ENCODE measurements around the gene FRS3. TPM values are rescaled to one million over a fixed set of nuclear protein-coding genes. Genes with fewer than 3 reads are reported as not detected.

Gene FRS3
- total RNA-seq (6.4 TPM), polyA plus RNA-seq (1 to 10 TPM; 1.3 to 1.6 (median 1.4) TPM)

GRCh38 chr6:41779788-41780550 lies at the start of gene FRS3:
Gene FRS3 (minus strand): TSS chr6:41779900. CDS start chr6:41776987, 2,913 bp downstream.
- H3K27ac Mint-ChIP-seq: peak within 1 kb of the TSS; percentile 75 to 89 (median 88)
- peak; percentile 96 for ATAC-seq (ENCODE audit: low read depth in 2 of 2)
- peak within 1 kb of the TSS; percentile 59 for H3K4me3 ChIP-seq (ENCODE audit: low read depth, low read length)

GRCh38 chr6:41826343-41827022 lies 46.8 kb upstream of the FRS3 start:
- no peak overlapping the region for H3K4me3 ChIP-seq (ENCODE audit: low read depth, low read length)
- Mint-ChIP-seq H3K4me1 (peaks cover 0 to under 1% (median 0%) of the 10 kb centered on the region in 4 donors), H3K27ac (no peak overlapping the region), H3K4me3 (no peak overlapping the region), H3K27me3 (no peaks in the 10 kb centered on the region), H3K9me3 (no peaks in the 10 kb centered on the region), H3K36me3 (no peaks in the 10 kb centered on the region)
- no peaks in the 10 kb centered on the region for H3K9me3 ChIP-seq (ENCODE audit: control insufficient read depth in 2 of 2, low read length in 2 of 2)
- DNase-seq (no peak), ATAC-seq (ENCODE audit: low read depth in 2 of 2) (no peak)
- H3K27me3 ChIP-seq (ENCODE audit: control insufficient read depth, insufficient read depth, low read length): no peaks in the 10 kb centered on the region
- no peak overlapping the region for H3K27ac ChIP-seq (ENCODE audit: insufficient read depth, low read length, poor library complexity, severe bottlenecking)
- H3K36me3 ChIP-seq (ENCODE audit: control insufficient read depth, insufficient read depth, low read length): no peaks in the 10 kb centered on the region
- no peaks in the 10 kb centered on the region for H3K4me1 ChIP-seq (ENCODE audit: control insufficient read depth, insufficient read depth, low read length, poor library complexity, severe bottlenecking)

More at GRCh38 chr6:41779788-41780550, at the start of gene FRS3:
- Mint-ChIP-seq H3K9me3 (no peaks in the 10 kb centered on the region), H3K36me3 (peaks cover 7% of the 10 kb centered on the region), H3K27me3 (peaks cover 19% of the 10 kb centered on the region), H3K4me1 (peaks cover 7 to 22% (median 16%) of the 10 kb centered on the region in 4 donors), H3K4me3 (peak within 1 kb of the TSS; percentile 88 to 95 (median 94))
- Histone ChIP-seq H3K36me3 (ENCODE audit: control insufficient read depth, insufficient read depth, low read length) (peaks cover 6% of the 10 kb centered on the region), H3K27me3 (ENCODE audit: control insufficient read depth, insufficient read depth, low read length) (peaks cover 2% of the 10 kb centered on the region), H3K9me3 (ENCODE audit: control insufficient read depth in 2 of 2, low read length in 2 of 2) (no peaks in the 10 kb centered on the region), H3K27ac (ENCODE audit: insufficient read depth, low read length, poor library complexity, severe bottlenecking) (no peak within 1 kb of the TSS), H3K4me1 (ENCODE audit: control insufficient read depth, insufficient read depth, low read length, poor library complexity, severe bottlenecking) (peaks cover 15% of the 10 kb centered on the region)
- peak; percentile 97 to 99 (median 97) for DNase-seq

- H3K27ac ChIP-seq (ENCODE audit: insufficient read depth, low read length, poor library complexity, severe bottlenecking): no peak overlapping the region
- Mint-ChIP-seq H3K9me3 (no peaks in the 10 kb centered on the region), H3K4me3 (no peak overlapping the region), H3K27ac (no peak overlapping the region), H3K36me3 (no peaks in the 10 kb centered on the region), H3K27me3 (peaks cover 4% of the 10 kb centered on the region), H3K4me1 (no peaks in the 10 kb centered on the region)
- no peaks in the 10 kb centered on the region for H3K4me1 ChIP-seq (ENCODE audit: control insufficient read depth, insufficient read depth, low read length, poor library complexity, severe bottlenecking)
- DNase-seq: no peak
- H3K4me3 ChIP-seq (ENCODE audit: low read depth, low read length): no peak overlapping the region
- H3K36me3 ChIP-seq (ENCODE audit: control insufficient read depth, insufficient read depth, low read length): no peaks in the 10 kb centered on the region
- no peak for ATAC-seq (ENCODE audit: low read depth in 2 of 2)
- H3K27me3 ChIP-seq (ENCODE audit: control insufficient read depth, insufficient read depth, low read length): no peaks in the 10 kb centered on the region
- H3K9me3 ChIP-seq (ENCODE audit: control insufficient read depth in 2 of 2, low read length in 2 of 2): no peaks in the 10 kb centered on the region
These were observed 45.2 kb upstream of the FRS3 start for GRCh38 chr6:41824571-41825569.

GRCh38 chr6:41823178-41823577 lies 43.5 kb upstream of the FRS3 start:
- no peak overlapping the region for H3K4me3 Mint-ChIP-seq
- ATAC-seq (ENCODE audit: low read depth in 2 of 2): no peak
- H3K4me1 ChIP-seq (ENCODE audit: control insufficient read depth, insufficient read depth, low read length, poor library complexity, severe bottlenecking): no peaks in the 10 kb centered on the region
- H3K9me3 ChIP-seq (ENCODE audit: control insufficient read depth in 2 of 2, low read length in 2 of 2): no peaks in the 10 kb centered on the region
- DNase-seq: no peak
- no peak overlapping the region for H3K27ac Mint-ChIP-seq
- no peaks in the 10 kb centered on the region for H3K4me1 Mint-ChIP-seq
- H3K4me3 ChIP-seq (ENCODE audit: low read depth, low read length): no peak overlapping the region
- no peaks in the 10 kb centered on the region for H3K36me3 Mint-ChIP-seq
- no peaks in the 10 kb centered on the region for H3K9me3 Mint-ChIP-seq
- H3K27ac ChIP-seq (ENCODE audit: insufficient read depth, low read length, poor library complexity, severe bottlenecking): no peak overlapping the region
- no peaks in the 10 kb centered on the region for H3K27me3 ChIP-seq (ENCODE audit: control insufficient read depth, insufficient read depth, low read length)
- no peaks in the 10 kb centered on the region for H3K36me3 ChIP-seq (ENCODE audit: control insufficient read depth, insufficient read depth, low read length)
- H3K27me3 Mint-ChIP-seq: peaks cover 4% of the 10 kb centered on the region

GRCh38 chr6:41822021-41822420 lies 42.3 kb upstream of the FRS3 start:
- H3K27ac ChIP-seq (ENCODE audit: insufficient read depth, low read length, poor library complexity, severe bottlenecking): no peak overlapping the region
- Mint-ChIP-seq H3K9me3 (no peaks in the 10 kb centered on the region), H3K27me3 (peaks cover 4% of the 10 kb centered on the region), H3K27ac (no peak overlapping the region), H3K4me1 (no peaks in the 10 kb centered on the region), H3K36me3 (no peaks in the 10 kb centered on the region), H3K4me3 (no peak overlapping the region)
- H3K9me3 ChIP-seq (ENCODE audit: control insufficient read depth in 2 of 2, low read length in 2 of 2): no peaks in the 10 kb centered on the region
- no peaks in the 10 kb centered on the region for H3K27me3 ChIP-seq (ENCODE audit: control insufficient read depth, insufficient read depth, low read length)
- DNase-seq (no peak), ATAC-seq (ENCODE audit: low read depth in 2 of 2) (no peak)
- no peaks in the 10 kb centered on the region for H3K4me1 ChIP-seq (ENCODE audit: control insufficient read depth, insufficient read depth, low read length, poor library complexity, severe bottlenecking)
- H3K36me3 ChIP-seq (ENCODE audit: control insufficient read depth, insufficient read depth, low read length): no peaks in the 10 kb centered on the region
- H3K4me3 ChIP-seq (ENCODE audit: low read depth, low read length): no peak overlapping the region

GRCh38 chr6:41821266-41821665 lies 41.6 kb upstream of the FRS3 start:
- no peak overlapping the region for H3K27ac Mint-ChIP-seq
- no peaks in the 10 kb centered on the region for H3K36me3 Mint-ChIP-seq
- Histone ChIP-seq H3K27me3 (ENCODE audit: control insufficient read depth, insufficient read depth, low read length) (no peaks in the 10 kb centered on the region), H3K27ac (ENCODE audit: insufficient read depth, low read length, poor library complexity, severe bottlenecking) (no peak overlapping the region), H3K9me3 (ENCODE audit: control insufficient read depth in 2 of 2, low read length in 2 of 2) (no peaks in the 10 kb centered on the region), H3K4me1 (ENCODE audit: control insufficient read depth, insufficient read depth, low read length, poor library complexity, severe bottlenecking) (no peaks in the 10 kb centered on the region), H3K4me3 (ENCODE audit: low read depth, low read length) (no peak overlapping the region), H3K36me3 (ENCODE audit: control insufficient read depth, insufficient read depth, low read length) (no peaks in the 10 kb centered on the region)
- DNase-seq (no peak), ATAC-seq (ENCODE audit: low read depth in 2 of 2) (no peak)
- peaks cover 4% of the 10 kb centered on the region for H3K27me3 Mint-ChIP-seq
- no peak overlapping the region for H3K4me3 Mint-ChIP-seq
- H3K4me1 Mint-ChIP-seq: no peaks in the 10 kb centered on the region
- H3K9me3 Mint-ChIP-seq: no peaks in the 10 kb centered on the region

- Histone ChIP-seq H3K36me3 (ENCODE audit: control insufficient read depth, insufficient read depth, low read length) (no peaks in the 10 kb centered on the region), H3K4me1 (ENCODE audit: control insufficient read depth, insufficient read depth, low read length, poor library complexity, severe bottlenecking) (no peaks in the 10 kb centered on the region), H3K9me3 (ENCODE audit: control insufficient read depth in 2 of 2, low read length in 2 of 2) (no peaks in the 10 kb centered on the region), H3K27ac (ENCODE audit: insufficient read depth, low read length, poor library complexity, severe bottlenecking) (no peak overlapping the region), H3K27me3 (ENCODE audit: control insufficient read depth, insufficient read depth, low read length) (no peaks in the 10 kb centered on the region), H3K4me3 (ENCODE audit: low read depth, low read length) (no peak overlapping the region)
- peaks cover 0 to 4% (median 0%) of the 10 kb centered on the region in 4 donors for H3K4me1 Mint-ChIP-seq
- H3K4me3 Mint-ChIP-seq: no peak overlapping the region
- DNase-seq (no peak), ATAC-seq (ENCODE audit: low read depth in 2 of 2) (no peak)
- peaks cover 4% of the 10 kb centered on the region for H3K27me3 Mint-ChIP-seq
- H3K9me3 Mint-ChIP-seq: no peaks in the 10 kb centered on the region
- no peak overlapping the region for H3K27ac Mint-ChIP-seq
- no peaks in the 10 kb centered on the region for H3K36me3 Mint-ChIP-seq
These were observed 38.8 kb upstream of the FRS3 start for GRCh38 chr6:41818271-41819054.

Data from CD4-positive, CD25-positive, alpha-beta regulatory T cell (primary cell).